HUES48 (cell line): ENCODE data around the gene IRAK3.

Source experiments
- H3K27ac ChIP-seq: one replicate; pipeline ENCODE4 v1.7.0; 2013; ENCODE audit warnings: low read depth, low read length, inconsistent platforms
- H3K27me3 ChIP-seq: 2 replicates; pipeline ENCODE4 v1.6.1; 2013; ENCODE audit warnings: mild to moderate bottlenecking, low read length; ENCODE audit not compliant: control insufficient read depth, insufficient read depth
- H3K36me3 ChIP-seq: 2 replicates; pipeline ENCODE4 v1.6.1; 2013; ENCODE audit warnings: low read length; ENCODE audit not compliant: control insufficient read depth, insufficient read depth
- H3K4me1 ChIP-seq: 2 replicates; pipeline ENCODE4 v1.6.1; 2013; ENCODE audit warnings: mild to moderate bottlenecking, low read length; ENCODE audit not compliant: control insufficient read depth, insufficient read depth
- H3K4me3 ChIP-seq: 2 replicates; pipeline ENCODE4 v1.5.1; 2013; ENCODE audit warnings: mild to moderate bottlenecking, low read depth, low read length
- H3K9ac ChIP-seq: 2 replicates; pipeline ENCODE4 v1.6.1; 2013; ENCODE audit warnings: mild to moderate bottlenecking, low read depth, low read length, moderate library complexity
- H3K9me3 ChIP-seq: 2 replicates; pipeline ENCODE4 v1.6.1; 2013; ENCODE audit warnings: low read length; ENCODE audit not compliant: control insufficient read depth, insufficient read depth

The IRAK3 gene

GRCh38 chr12:66188584-66189485 lies at the start of gene IRAK3:
Gene IRAK3, plus strand, starts transcription at chr12:66189214. Its CDS starts 86 bp downstream, at chr12:66189300.
- H3K4me3 ChIP-seq, result peak within 1 kb of the TSS; percentile 60

GRCh38 chr12:66139328-66139727 lies 49.7 kb upstream of the IRAK3 start:
- Histone ChIP-seq H3K4me1 (no peaks in the 10 kb centered on the region), H3K4me3 (no peak overlapping the region), H3K27me3 (no peaks in the 10 kb centered on the region), H3K9ac (no peak overlapping the region), H3K27ac (no peak overlapping the region), H3K36me3 (peaks cover 20% of the 10 kb centered on the region), H3K9me3 (peaks cover 33% of the 10 kb centered on the region)

More at GRCh38 chr12:66188584-66189485, at the start of gene IRAK3:
- Histone ChIP-seq H3K27me3 (peaks cover 49% of the 10 kb centered on the region), H3K9me3 (no peaks in the 10 kb centered on the region), H3K9ac (peak within 1 kb of the TSS; percentile 70), H3K4me1 (no peaks in the 10 kb centered on the region), H3K36me3 (no peaks in the 10 kb centered on the region), H3K27ac (no peak within 1 kb of the TSS)

GRCh38 chr12:66140731-66141130 lies 48.3 kb upstream of the IRAK3 start:
- Histone ChIP-seq H3K9ac (no peak overlapping the region), H3K27ac (no peak overlapping the region), H3K9me3 (peaks cover 33% of the 10 kb centered on the region), H3K4me1 (peaks cover 9% of the 10 kb centered on the region; the same call in 1 of the 2 replicates), H3K36me3 (peaks cover 20% of the 10 kb centered on the region), H3K27me3 (no peaks in the 10 kb centered on the region), H3K4me3 (no peak overlapping the region)

DNA sequence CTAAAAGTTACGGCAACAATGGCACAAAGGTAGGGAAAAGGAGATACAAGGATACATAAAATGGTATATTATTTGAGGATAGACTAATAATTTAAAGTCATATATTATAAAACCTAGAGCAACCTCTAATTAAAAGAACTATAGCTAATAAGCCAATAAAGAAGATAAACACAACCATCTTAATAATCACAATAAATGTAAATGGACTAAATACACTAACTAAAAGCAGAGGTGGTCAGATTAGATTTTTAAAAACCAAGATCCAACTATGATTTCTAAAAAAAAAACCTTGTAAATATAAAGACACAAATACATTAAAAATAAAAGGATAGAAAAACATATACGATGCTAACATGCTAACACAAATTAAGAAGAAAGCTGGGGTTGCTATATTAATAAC lies 47.7 kb upstream of the IRAK3 start:
- Histone ChIP-seq H3K27ac (no peak overlapping the region), H3K9me3 (peaks cover 31% of the 10 kb centered on the region), H3K4me3 (no peak overlapping the region), H3K36me3 (peaks cover 20% of the 10 kb centered on the region), H3K27me3 (no peaks in the 10 kb centered on the region), H3K9ac (no peak overlapping the region), H3K4me1 (peaks cover 9% of the 10 kb centered on the region; the same call in 1 of the 2 replicates)

DNA sequence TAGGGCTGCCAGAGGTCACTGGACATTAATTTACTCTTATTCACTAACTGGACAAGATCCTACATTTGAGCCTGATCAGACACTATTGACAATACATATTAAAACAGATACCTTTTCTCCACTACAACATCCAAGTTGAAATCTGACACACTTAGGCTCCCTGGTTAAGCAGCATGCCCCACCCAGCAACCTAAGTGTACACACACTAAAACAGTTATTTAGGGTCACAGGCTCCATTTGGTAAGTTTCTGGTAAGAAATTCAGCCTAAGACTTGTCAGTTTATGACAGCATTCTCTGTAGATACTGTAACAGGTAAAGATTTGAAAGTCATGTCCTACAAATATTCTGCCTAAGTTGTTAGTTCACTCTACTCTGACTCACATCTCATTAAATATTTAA lies 46.2 kb upstream of the IRAK3 start:
- Histone ChIP-seq H3K9me3 (peaks cover 25% of the 10 kb centered on the region), H3K4me1 (peaks cover 9% of the 10 kb centered on the region; the same call in 1 of the 2 replicates), H3K27ac (no peak overlapping the region), H3K9ac (no peak overlapping the region), H3K4me3 (no peak overlapping the region), H3K27me3 (no peaks in the 10 kb centered on the region), H3K36me3 (peaks cover 11% of the 10 kb centered on the region)

- peaks cover 25% of the 10 kb centered on the region for H3K9me3 ChIP-seq
- H3K4me1 ChIP-seq, result peaks cover 9% of the 10 kb centered on the region; the same call in 1 of the 2 replicates
- H3K36me3 ChIP-seq, result peaks cover 7% of the 10 kb centered on the region; the same call in 1 of the 2 replicates
- no peak overlapping the region for H3K4me3 ChIP-seq
- H3K27ac ChIP-seq, result no peak overlapping the region
- no peak overlapping the region for H3K9ac ChIP-seq
- H3K27me3 ChIP-seq, result no peaks in the 10 kb centered on the region
Observed at GRCh38 chr12:66143868-66144267, 45.1 kb upstream of the IRAK3 start.

- no peak overlapping the region for H3K27ac ChIP-seq
- peaks cover 7% of the 10 kb centered on the region; the same call in 1 of the 2 replicates for H3K36me3 ChIP-seq
- H3K27me3 ChIP-seq, result no peaks in the 10 kb centered on the region
- H3K9ac ChIP-seq, result no peak overlapping the region
- H3K4me3 ChIP-seq, result no peak overlapping the region
- H3K9me3 ChIP-seq, result peaks cover 22% of the 10 kb centered on the region
- peaks cover 9% of the 10 kb centered on the region; the same call in 1 of the 2 replicates for H3K4me1 ChIP-seq
Observed at GRCh38 chr12:66144791-66145754, 43.9 kb upstream of the IRAK3 start.

DNA sequence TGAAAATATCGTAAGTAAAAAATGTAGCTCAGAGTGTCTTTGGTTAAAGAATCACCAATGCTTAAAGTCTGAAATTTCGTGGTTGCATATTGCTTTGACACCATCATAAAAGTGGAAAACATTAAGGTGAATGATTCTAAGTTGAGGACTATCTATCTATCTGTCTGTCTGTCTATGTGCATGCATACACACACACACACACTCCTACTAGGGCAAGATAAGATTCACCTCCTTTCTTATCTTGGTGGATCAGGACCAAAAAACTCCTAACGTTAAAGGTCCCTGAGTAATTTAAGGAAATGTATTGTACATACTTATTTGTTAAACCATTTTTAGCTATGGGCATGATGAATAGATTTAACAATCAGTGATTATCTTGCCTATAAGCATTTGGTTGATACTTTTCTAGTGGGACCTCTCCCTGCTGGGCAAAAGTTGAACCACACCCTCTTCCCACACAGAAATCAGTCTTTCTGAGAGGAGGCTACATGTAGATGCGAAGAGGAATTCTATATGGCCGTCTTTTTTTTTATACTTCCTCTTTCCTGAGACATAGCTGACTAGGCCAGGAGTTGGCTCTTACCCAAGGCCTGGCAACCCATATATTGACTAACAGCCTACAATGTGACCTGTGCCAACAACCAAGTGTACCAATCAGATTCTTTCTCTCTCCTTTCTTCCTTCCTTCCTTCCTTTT lies 39.2 kb upstream of the IRAK3 start:
- Histone ChIP-seq H3K9ac (no peak overlapping the region), H3K36me3 (no peaks in the 10 kb centered on the region), H3K27me3 (no peaks in the 10 kb centered on the region), H3K4me3 (no peak overlapping the region), H3K9me3 (no peaks in the 10 kb centered on the region), H3K4me1 (peaks cover 5% of the 10 kb centered on the region; the same call in 1 of the 2 replicates), H3K27ac (no peak overlapping the region)

- no peaks in the 10 kb centered on the region for H3K9me3 ChIP-seq
Observed at GRCh38 chr12:66152732-66153131, 36.3 kb upstream of the IRAK3 start.

GRCh38 chr12:66154776-66155175 lies 34.2 kb upstream of the IRAK3 start:
- H3K36me3 ChIP-seq, result no peaks in the 10 kb centered on the region
- no peak overlapping the region for H3K27ac ChIP-seq
- no peaks in the 10 kb centered on the region for H3K27me3 ChIP-seq
- no peak overlapping the region for H3K4me3 ChIP-seq
- H3K9me3 ChIP-seq, result no peaks in the 10 kb centered on the region
- no peak overlapping the region for H3K9ac ChIP-seq
- H3K4me1 ChIP-seq, result no peaks in the 10 kb centered on the region

More at GRCh38 chr12:66152732-66153131, 36.3 kb upstream of the IRAK3 start:
- Histone ChIP-seq H3K9ac (no peak overlapping the region), H3K4me3 (no peak overlapping the region), H3K36me3 (no peaks in the 10 kb centered on the region), H3K4me1 (no peaks in the 10 kb centered on the region), H3K27me3 (no peaks in the 10 kb centered on the region), H3K27ac (no peak overlapping the region)
